MM.1S (cell line): Measurements from ENCODE around the gene PRKCE.

Experiments used
- EZH2 ChIP-seq: fragments of 300-600 bp; sonication (generic); optimal IDR thresholded peaks from 2 replicates; pipeline ENCODE3; 2017; ENCODE audit warnings: low read depth, mild to moderate bottlenecking, antibody characterized with exemption, low read length, mixed read lengths
- TF ChIP-seq, protein P1 (sequence below): fragments of 300-600 bp; sonication (generic); IDR thresholded peaks from 2 replicates; pipeline ENCODE4 v1.5.1; 2016; ENCODE audit warnings: antibody characterized with exemption, low read length, mixed read lengths

- TF ChIP-seq, protein P1, sequence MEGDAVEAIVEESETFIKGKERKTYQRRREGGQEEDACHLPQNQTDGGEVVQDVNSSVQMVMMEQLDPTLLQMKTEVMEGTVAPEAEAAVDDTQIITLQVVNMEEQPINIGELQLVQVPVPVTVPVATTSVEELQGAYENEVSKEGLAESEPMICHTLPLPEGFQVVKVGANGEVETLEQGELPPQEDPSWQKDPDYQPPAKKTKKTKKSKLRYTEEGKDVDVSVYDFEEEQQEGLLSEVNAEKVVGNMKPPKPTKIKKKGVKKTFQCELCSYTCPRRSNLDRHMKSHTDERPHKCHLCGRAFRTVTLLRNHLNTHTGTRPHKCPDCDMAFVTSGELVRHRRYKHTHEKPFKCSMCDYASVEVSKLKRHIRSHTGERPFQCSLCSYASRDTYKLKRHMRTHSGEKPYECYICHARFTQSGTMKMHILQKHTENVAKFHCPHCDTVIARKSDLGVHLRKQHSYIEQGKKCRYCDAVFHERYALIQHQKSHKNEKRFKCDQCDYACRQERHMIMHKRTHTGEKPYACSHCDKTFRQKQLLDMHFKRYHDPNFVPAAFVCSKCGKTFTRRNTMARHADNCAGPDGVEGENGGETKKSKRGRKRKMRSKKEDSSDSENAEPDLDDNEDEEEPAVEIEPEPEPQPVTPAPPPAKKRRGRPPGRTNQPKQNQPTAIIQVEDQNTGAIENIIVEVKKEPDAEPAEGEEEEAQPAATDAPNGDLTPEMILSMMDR = no peak
- no peak for TF ChIP-seq EZH2
Observed at GRCh38 chr2:45897842-45898241, 246.4 kb downstream of the PRKCE start.
